GM19351 (cell line): ENCODE data around the gene SNURF.
"Not testable (repeated sequence)": the region's sequence is repeated elsewhere in the genome, so short reads cannot be mapped to it uniquely, and the experiment has no call there.

Experiments used
- ATAC-seq: cut with Tn5 transposase; IDR thresholded peaks from one replicate; pipeline ENCODE4 v1.9.1; 2021; ENCODE audit warnings: mild to moderate bottlenecking, moderate library complexity; ENCODE audit not compliant: unreplicated experiment

Gene SNURF

GRCh38 chr15:24966364-24967103, 11.7 kb downstream of the SNURF start:
- no peak for ATAC-seq

GRCh38 chr15:24971052-24971451, 16.3 kb downstream of the SNURF start:
- no peak for ATAC-seq

- ATAC-seq = no peak
Measured at GRCh38 chr15:24971772-24972171, 17.0 kb downstream of the SNURF start.

- ATAC-seq = not testable (repeated sequence)
Measured at GRCh38 chr15:24972707-24973106, 17.9 kb downstream of the SNURF start.

- no peak for ATAC-seq
Measured at GRCh38 chr15:24976932-24977331, 22.1 kb downstream of the SNURF start.

- no peak for ATAC-seq
Measured at GRCh38 chr15:24977686-24978085, 22.9 kb downstream of the SNURF start.

GRCh38 chr15:24985224-24985623, 30.4 kb downstream of the SNURF start:
- ATAC-seq = no peak

GRCh38 chr15:24986653-24987052, 31.9 kb downstream of the SNURF start:
- ATAC-seq = no peak
